ENCODE measurements around the gene MITF. TPM values are rescaled to one million over a fixed set of nuclear protein-coding genes. Genes with fewer than 3 reads are reported as not detected.

MITF gene
- total RNA-seq, 1 donor from 2014 or later: not detected

DNA sequence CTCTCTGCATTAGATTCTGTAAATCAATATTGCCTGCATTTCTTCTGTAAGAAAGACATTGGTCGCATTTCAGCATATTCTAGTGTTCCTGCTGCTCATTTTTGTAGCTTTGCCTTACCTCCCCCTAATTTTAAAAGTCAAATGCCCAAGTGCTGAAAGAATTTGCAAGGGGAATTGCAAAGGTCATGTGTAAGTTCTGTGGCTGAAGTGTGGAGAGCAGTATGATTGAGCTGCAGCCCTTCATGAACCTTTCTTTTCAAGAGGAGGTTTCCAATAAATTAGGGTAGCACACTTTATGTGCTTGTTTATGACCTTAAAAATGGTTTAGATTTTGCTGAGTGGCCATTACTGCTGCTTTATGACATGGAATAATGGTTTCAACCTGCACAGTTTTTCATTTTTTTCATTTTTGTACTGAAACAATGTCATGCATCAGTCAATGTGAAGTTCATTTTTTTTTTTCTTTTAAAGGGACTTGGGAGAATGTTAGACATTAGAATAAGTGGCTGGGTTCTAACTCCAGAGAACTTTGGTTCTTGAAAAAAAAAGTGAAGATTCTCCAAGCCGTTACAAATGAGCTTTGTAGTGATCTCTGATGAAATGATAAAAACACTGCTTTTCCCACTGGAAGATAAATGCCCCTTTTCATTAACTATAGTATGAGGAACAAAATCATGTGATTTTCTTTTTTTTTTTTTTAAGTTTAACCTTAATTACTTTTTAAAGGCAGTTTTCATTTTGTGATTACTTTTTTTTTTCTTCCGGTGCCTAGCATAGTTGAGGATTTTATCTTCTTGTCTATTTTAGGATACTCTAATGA, 99.6 kb downstream of the MITF start:
- Mint-ChIP-seq H3K4me1 (no peaks in the 10 kb centered on the region), H3K27ac (no peak overlapping the region), H3K4me3 (no peak overlapping the region), H3K27me3 (peaks cover 2% of the 10 kb centered on the region), H3K36me3 (ENCODE audit: low read depth) (no peaks in the 10 kb centered on the region), H3K9me3 (peaks cover 8% of the 10 kb centered on the region)
- POLR2A ChIA-PET: no interaction called here
- TF ChIP-seq, protein P1, sequence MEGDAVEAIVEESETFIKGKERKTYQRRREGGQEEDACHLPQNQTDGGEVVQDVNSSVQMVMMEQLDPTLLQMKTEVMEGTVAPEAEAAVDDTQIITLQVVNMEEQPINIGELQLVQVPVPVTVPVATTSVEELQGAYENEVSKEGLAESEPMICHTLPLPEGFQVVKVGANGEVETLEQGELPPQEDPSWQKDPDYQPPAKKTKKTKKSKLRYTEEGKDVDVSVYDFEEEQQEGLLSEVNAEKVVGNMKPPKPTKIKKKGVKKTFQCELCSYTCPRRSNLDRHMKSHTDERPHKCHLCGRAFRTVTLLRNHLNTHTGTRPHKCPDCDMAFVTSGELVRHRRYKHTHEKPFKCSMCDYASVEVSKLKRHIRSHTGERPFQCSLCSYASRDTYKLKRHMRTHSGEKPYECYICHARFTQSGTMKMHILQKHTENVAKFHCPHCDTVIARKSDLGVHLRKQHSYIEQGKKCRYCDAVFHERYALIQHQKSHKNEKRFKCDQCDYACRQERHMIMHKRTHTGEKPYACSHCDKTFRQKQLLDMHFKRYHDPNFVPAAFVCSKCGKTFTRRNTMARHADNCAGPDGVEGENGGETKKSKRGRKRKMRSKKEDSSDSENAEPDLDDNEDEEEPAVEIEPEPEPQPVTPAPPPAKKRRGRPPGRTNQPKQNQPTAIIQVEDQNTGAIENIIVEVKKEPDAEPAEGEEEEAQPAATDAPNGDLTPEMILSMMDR (IDR thresholded peaks at IDR 0.05): no peak
- DNase-seq (no peak), ATAC-seq (ENCODE audit: low read depth) (no peak)
- intact Hi-C loops (cut with micrococcal nuclease): no loop called here
- CTCF ChIA-PET: no interaction called here

DNA sequence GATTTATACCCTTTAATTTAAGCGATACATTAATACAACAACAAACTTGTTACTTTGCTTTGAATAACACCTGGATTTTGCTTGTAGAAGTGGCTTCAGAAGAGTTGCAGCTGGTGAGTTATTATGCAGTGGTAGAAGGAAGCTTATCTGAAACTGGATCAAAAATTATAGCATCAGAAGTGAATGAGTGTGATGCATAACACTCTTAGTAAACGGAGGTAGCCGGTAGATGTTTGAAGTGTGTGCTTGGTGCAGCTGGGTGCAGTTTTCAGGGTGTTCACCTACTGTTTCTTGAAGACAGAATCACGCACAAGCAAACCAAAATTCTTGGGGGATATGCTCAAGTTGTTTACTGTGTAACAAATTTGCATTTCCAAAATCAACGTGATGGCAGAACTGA, 103.1 kb downstream of the MITF start:
- Mint-ChIP-seq H3K9me3 (no peaks in the 10 kb centered on the region), H3K4me1 (no peaks in the 10 kb centered on the region), H3K4me3 (no peak overlapping the region), H3K36me3 (ENCODE audit: low read depth) (no peaks in the 10 kb centered on the region), H3K27me3 (peaks cover 2% of the 10 kb centered on the region), H3K27ac (no peak overlapping the region)
- TF ChIP-seq, protein P1 (IDR thresholded peaks at IDR 0.05): no peak
- ChIA-PET POLR2A (no interaction called here), CTCF (no interaction called here)
- DNase-seq (no peak), ATAC-seq (ENCODE audit: low read depth) (no peak)
- intact Hi-C loops (cut with micrococcal nuclease): no loop called here

DNA sequence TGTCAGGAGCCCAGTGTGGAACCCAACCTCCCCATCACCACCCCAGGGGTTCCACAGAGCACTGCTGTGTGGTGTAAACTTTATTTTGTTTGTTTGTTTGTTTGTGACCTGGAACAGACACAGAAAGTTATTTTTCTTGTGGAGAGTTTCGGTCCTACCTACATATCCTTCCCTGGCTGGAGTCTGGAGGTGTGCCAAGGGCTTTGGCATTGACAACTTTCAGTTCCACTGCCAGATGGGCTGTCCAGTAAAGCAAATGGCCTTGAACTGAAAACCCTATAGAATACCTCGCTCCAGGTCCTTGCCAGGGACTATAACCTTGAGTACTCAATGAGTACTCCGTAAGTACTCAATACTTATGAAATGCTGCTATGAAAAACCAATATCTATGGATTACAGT, 103.5 kb downstream of the MITF start:
- no peak overlapping the region for H3K27ac Mint-ChIP-seq
- no peaks in the 10 kb centered on the region for H3K36me3 Mint-ChIP-seq (ENCODE audit: low read depth)
- ChIA-PET CTCF (no interaction called here), POLR2A (no interaction called here)
- no peak for DNase-seq
- ATAC-seq (ENCODE audit: low read depth): no peak
- no peak overlapping the region for H3K4me3 Mint-ChIP-seq
- no peaks in the 10 kb centered on the region for H3K4me1 Mint-ChIP-seq
- intact Hi-C loops (cut with micrococcal nuclease): no loop called here
- TF ChIP-seq, protein P1 (IDR thresholded peaks at IDR 0.05): no peak
- H3K27me3 Mint-ChIP-seq: peaks cover 2% of the 10 kb centered on the region
- no peaks in the 10 kb centered on the region for H3K9me3 Mint-ChIP-seq

DNA sequence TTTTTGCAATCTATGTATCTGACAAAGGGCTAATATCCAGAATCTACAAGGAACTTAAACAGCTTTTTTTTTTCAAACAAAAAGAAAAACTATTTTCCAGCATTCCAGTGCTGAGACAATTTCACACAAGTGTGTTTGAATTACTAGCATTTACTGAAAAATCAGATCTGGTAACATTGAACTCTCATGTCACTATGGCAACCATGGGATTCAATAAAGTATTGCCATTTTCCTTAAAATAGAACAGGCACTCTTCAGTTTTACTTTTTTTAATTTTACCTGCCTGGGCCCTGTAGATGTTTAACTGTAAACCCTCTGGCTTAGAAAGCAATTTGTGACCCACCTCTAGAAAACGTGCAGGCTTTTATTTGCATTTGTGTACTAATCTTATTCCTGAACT, 105.4 kb downstream of the MITF start:
- intact Hi-C loops (cut with micrococcal nuclease): no loop called here
- DNase-seq: no peak
- H3K27ac Mint-ChIP-seq: no peak overlapping the region
- H3K4me3 Mint-ChIP-seq: no peak overlapping the region
- H3K9me3 Mint-ChIP-seq: no peaks in the 10 kb centered on the region
- ChIA-PET POLR2A (no interaction called here), CTCF (no interaction called here)
- ATAC-seq (ENCODE audit: low read depth): no peak
- no peaks in the 10 kb centered on the region for H3K4me1 Mint-ChIP-seq
- H3K27me3 Mint-ChIP-seq: peaks cover 4% of the 10 kb centered on the region
- TF ChIP-seq, protein P1 (IDR thresholded peaks at IDR 0.05): no peak
- H3K36me3 Mint-ChIP-seq (ENCODE audit: low read depth): no peaks in the 10 kb centered on the region

DNA sequence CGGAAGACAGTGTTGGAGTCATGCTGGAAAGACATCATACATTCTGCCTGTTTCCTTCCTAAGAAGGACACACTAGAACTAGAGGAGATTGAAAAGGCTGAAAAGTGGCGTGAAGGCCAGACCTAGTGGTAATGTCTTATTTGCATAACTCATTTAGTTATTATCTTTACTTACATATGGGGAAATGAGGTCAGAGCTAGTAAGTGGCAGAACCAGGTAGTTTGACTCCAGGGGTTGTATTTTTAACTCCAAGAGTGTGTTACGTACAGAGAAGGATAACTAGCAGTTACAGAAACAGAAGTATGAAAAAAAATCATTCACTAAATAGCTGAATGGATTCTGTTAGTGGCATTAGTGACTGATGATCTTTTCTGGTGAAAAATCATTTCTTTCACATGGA, 108.0 kb downstream of the MITF start:
- ATAC-seq (ENCODE audit: low read depth): no peak
- Mint-ChIP-seq H3K36me3 (ENCODE audit: low read depth) (no peaks in the 10 kb centered on the region), H3K4me3 (no peak overlapping the region), H3K9me3 (no peaks in the 10 kb centered on the region), H3K4me1 (no peaks in the 10 kb centered on the region), H3K27me3 (peaks cover 1% of the 10 kb centered on the region), H3K27ac (no peak overlapping the region)
- TF ChIP-seq, protein P1 (IDR thresholded peaks at IDR 0.05): no peak
- no peak for DNase-seq
- CTCF ChIA-PET: no interaction called here
- POLR2A ChIA-PET: no interaction called here
- intact Hi-C loops (cut with micrococcal nuclease): no loop called here
